Measurements from ENCODE around the gene IZUMO1R.

IZUMO1R gene

DNA sequence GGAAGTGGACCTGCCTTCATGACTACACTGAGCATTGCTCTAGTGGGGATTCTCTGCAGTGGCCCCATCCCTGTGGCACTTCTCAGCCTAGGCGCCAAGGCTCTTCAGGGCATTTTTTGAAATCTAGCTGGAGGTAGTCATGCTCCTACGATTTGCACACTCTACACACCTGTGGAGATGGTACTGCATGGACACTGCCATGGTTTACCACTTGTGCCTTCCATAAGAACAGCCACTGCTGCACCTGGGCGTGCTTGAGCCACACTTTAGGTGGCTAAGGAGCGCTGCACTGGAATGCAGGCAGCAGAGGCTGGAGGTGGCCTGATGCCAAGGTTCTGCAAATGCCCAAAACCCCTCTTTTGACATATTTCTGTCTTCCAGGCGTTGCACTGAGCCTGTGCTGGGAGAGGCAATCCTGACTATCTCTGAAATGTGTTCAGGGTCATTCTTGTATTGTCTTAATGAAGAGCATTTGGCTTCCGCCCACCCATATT is 24.3 kb downstream of the IZUMO1R start:
- TF ChIP-seq, protein P1, sequence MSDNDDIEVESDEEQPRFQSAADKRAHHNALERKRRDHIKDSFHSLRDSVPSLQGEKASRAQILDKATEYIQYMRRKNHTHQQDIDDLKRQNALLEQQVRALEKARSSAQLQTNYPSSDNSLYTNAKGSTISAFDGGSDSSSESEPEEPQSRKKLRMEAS (IDR thresholded peaks at IDR 0.05; ENCODE audit: low read depth, low read length): no peak
- TF ChIP-seq CTCF (IDR thresholded peaks at IDR 0.05; ENCODE audit: low read depth, low read length): no peak
- no peak for DNase-seq (ENCODE audit: low read depth)
- H3K4me3 ChIP-seq (ENCODE audit: low read depth, low read length): no peak overlapping the region

DNA sequence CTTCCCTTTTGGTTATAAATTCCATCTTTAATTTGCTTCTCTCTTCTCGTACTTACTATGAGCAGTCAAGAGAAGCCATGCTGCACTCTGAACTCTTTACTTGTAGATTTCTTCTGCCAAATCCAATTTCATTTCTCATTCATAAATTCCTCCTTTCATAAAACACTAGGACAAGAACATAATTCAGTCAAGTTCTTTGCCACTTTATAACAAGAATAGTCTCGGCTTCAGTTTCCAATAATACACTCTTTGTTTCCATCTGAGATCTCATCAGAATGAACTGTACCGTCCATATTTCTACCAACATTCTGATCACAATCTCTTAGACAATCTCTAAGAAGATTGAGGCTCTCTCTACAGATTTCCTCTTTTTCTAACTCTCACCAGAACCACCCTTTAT is 25.1 kb downstream of the IZUMO1R start:
- H3K4me3 ChIP-seq (ENCODE audit: low read depth, low read length): no peak overlapping the region
- TF ChIP-seq, protein P1 (IDR thresholded peaks at IDR 0.05; ENCODE audit: low read depth, low read length): no peak
- TF ChIP-seq MYC (IDR thresholded peaks at IDR 0.05; ENCODE audit: low read depth, low read length): no peak
- TF ChIP-seq POLR2A (IDR thresholded peaks at IDR 0.05; ENCODE audit: extremely low read depth, insufficient read length): no peak
- TF ChIP-seq CTCF (IDR thresholded peaks at IDR 0.05; ENCODE audit: low read depth, low read length): no peak
- DNase-seq (ENCODE audit: low read depth): no peak

DNA sequence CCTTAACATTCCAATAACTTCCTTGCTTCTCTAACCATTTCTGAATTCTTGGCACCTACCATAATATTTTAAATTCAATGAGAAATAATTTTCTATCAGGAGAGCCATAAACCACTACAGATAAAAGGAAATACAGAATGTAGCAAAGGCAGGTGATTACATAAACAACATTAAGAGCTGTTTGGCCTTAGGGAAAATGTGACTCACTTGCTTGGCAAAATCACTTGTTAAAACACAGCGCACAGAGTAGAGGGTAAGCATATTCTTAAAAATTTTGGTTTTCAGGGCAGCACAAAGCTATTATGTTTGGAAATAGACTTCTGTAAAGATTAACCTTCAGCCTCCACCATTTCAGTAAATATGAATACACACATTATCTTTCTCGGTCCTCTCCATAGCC is 26.4 kb downstream of the IZUMO1R start:
- no peak overlapping the region for H3K4me3 ChIP-seq (ENCODE audit: low read depth, low read length)
- TF ChIP-seq, protein P1 (IDR thresholded peaks at IDR 0.05; ENCODE audit: low read depth, low read length): no peak
- TF ChIP-seq MYC (IDR thresholded peaks at IDR 0.05; ENCODE audit: low read depth, low read length): no peak
- DNase-seq (ENCODE audit: low read depth): no peak

- DNase-seq (ENCODE audit: low read depth): no peak
- no peak overlapping the region for H3K4me3 ChIP-seq (ENCODE audit: low read depth, low read length)
- TF ChIP-seq CTCF (IDR thresholded peaks at IDR 0.05; ENCODE audit: low read depth, low read length) (no peak), POLR2A (IDR thresholded peaks at IDR 0.05; ENCODE audit: extremely low read depth, insufficient read length) (no peak), MYC (IDR thresholded peaks at IDR 0.05; ENCODE audit: low read depth, low read length) (no peak)
- TF ChIP-seq, protein P1 (IDR thresholded peaks at IDR 0.05; ENCODE audit: low read depth, low read length): no peak
These were observed 28.4 kb downstream of the IZUMO1R start for GRCh38 chr11:94332814-94333213.

DNA sequence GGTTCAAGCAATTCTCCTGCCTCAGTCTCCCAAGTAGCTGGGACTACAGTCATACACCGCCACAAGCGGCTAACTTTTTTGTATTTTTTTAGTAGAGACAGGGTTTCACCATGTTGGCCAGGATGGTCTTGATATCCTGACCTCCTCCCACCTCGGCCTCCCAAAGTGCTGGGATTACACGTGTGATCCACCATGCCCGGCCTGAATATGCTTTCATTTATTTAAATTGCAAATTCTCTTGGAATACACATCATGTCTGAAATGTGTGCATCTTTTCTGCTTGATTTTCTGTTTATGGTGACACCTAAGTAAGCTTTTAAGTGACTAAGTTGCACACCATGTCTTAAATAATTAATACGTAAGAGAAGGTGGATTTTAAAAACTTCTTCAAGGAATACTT is 31.7 kb downstream of the IZUMO1R start:
- TF ChIP-seq CTCF (IDR thresholded peaks at IDR 0.05; ENCODE audit: low read depth, low read length) (no peak), MYC (IDR thresholded peaks at IDR 0.05; ENCODE audit: low read depth, low read length) (no peak), POLR2A (IDR thresholded peaks at IDR 0.05; ENCODE audit: extremely low read depth, insufficient read length) (no peak)
- TF ChIP-seq, protein P1 (IDR thresholded peaks at IDR 0.05; ENCODE audit: low read depth, low read length): no peak
- DNase-seq (ENCODE audit: low read depth): no peak
- H3K4me3 ChIP-seq (ENCODE audit: low read depth, low read length): no peak overlapping the region

DNA sequence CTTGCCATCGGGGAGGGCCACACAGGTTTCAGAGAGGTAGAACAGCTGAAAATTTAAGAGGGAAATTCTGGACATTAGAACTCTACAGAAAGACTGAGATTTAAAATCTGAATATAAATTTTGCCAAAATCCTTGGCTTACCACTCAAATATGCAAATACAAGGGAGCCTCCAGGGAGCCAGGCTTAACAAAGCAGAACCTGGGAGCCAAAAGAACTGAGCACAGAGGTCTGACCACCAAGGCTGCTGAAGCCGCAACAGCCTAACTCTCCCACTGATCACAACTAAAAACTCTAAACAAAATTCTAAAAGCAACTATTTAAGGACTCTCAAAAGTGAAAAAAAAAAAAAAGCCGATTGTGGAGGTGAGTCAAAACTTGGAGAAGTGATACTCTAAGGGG is 34.3 kb downstream of the IZUMO1R start:
- DNase-seq (ENCODE audit: low read depth): no peak
- TF ChIP-seq, protein P1 (IDR thresholded peaks at IDR 0.05; ENCODE audit: low read depth, low read length): no peak
- TF ChIP-seq MYC (IDR thresholded peaks at IDR 0.05; ENCODE audit: low read depth, low read length) (no peak), CTCF (IDR thresholded peaks at IDR 0.05; ENCODE audit: low read depth, low read length) (no peak), POLR2A (IDR thresholded peaks at IDR 0.05; ENCODE audit: extremely low read depth, insufficient read length) (no peak)
- H3K4me3 ChIP-seq (ENCODE audit: low read depth, low read length): no peak overlapping the region
